ENCODE results near the gene SLC1A3.

GRCh38 chr5:36561601-36562000 is 44.8 kb upstream of the SLC1A3 start:
- TF ChIP-seq POLR2AphosphoS5 (IDR thresholded peaks at IDR 0.05) (no peak), CTCF (IDR thresholded peaks at IDR 0.05) (no peak), POLR2A (IDR thresholded peaks at IDR 0.05) (no peak)

Measured in prostate gland (tissue), 2 donors.